HCT116 (cell line): ENCODE results near the gene EML4.

ENCODE experiments used
- CBX3 ChIP-seq: IDR thresholded peaks from 2 replicates; pipeline ENCODE4 v1.6.1; 2012; ENCODE audit warnings: low read depth
- CTCF ChIP-seq, 3 experiments: fragments of 200-600 bp in 1 of 3; sonication (generic) in 1 of 3; IDR thresholded peaks in 2 of 3; conservative IDR thresholded peaks in 1 of 3; 2 replicates each; pipeline ENCODE4 v1.5.1; 2012 to 2017; ENCODE audit warnings: low read depth in 2 of 3, low read length in 2 of 3, antibody characterized with exemption in 1 of 3, borderline replicate concordance in 1 of 3, control low read depth in 1 of 3, mild to moderate bottlenecking in 1 of 3, mixed read lengths in 1 of 3, mixed run types in 1 of 3, moderate library complexity in 1 of 3; ENCODE audit not compliant: insufficient read depth in 1 of 3
- EGR1 ChIP-seq: IDR thresholded peaks from 2 replicates; pipeline ENCODE4 v1.6.1; 2012; ENCODE audit warnings: low read depth
- EZH2 ChIP-seq: fragments of 200-600 bp; sonication (generic); IDR thresholded peaks from 2 replicates; pipeline ENCODE4 v1.6.1; 2017; ENCODE audit warnings: antibody characterized with exemption, mixed run types
- EZH2phosphoT487 ChIP-seq: fragments of 200-600 bp; IDR thresholded peaks from 2 replicates; pipeline ENCODE4 v1.6.1; 2018; ENCODE audit warnings: antibody characterized with exemption, borderline replicate concordance
- POLR2A ChIP-seq: IDR thresholded peaks from 2 replicates; pipeline ENCODE4 v1.7.0; 2011; ENCODE audit warnings: borderline replicate concordance; ENCODE audit not compliant: insufficient read depth, insufficient read length; ENCODE audit errors: extremely low read depth
- POLR2AphosphoS5 ChIP-seq: IDR thresholded peaks from 2 replicates; pipeline ENCODE4 v1.6.1; 2011; ENCODE audit warnings: mild to moderate bottlenecking, low read depth, low read length, moderate library complexity
- REST ChIP-seq: IDR thresholded peaks from 2 replicates; pipeline ENCODE4 v1.6.1; 2012; ENCODE audit warnings: low read depth
- SP1 ChIP-seq: IDR thresholded peaks from 2 replicates; pipeline ENCODE4 v1.6.1; 2012; ENCODE audit warnings: low read depth
- ZFX ChIP-seq: fragments of 450-650 bp; IDR thresholded peaks from 2 replicates; pipeline ENCODE4 v1.6.1; 2017

GRCh38 chr2:42359965-42360483 is 190.9 kb downstream of the EML4 start:
- no peak for TF ChIP-seq POLR2A
- no peak for TF ChIP-seq CTCF (IDR thresholded peaks at IDR 0.05 in 2 of 3, conservative IDR thresholded peaks at IDR 0.05 in 1 of 3; ENCODE audit: borderline replicate concordance in 1 of 3, insufficient read depth in 1 of 3, low read depth in 2 of 3, low read length in 2 of 3)
- TF ChIP-seq EZH2: no peak
- no peak for TF ChIP-seq POLR2AphosphoS5
- no peak for TF ChIP-seq EGR1
- no peak for TF ChIP-seq REST
- no peak for TF ChIP-seq SP1
- TF ChIP-seq ZFX: no peak
- TF ChIP-seq EZH2phosphoT487: no peak
- TF ChIP-seq CBX3: no peak
